ENCODE measurements around the gene IFT172.

DNA sequence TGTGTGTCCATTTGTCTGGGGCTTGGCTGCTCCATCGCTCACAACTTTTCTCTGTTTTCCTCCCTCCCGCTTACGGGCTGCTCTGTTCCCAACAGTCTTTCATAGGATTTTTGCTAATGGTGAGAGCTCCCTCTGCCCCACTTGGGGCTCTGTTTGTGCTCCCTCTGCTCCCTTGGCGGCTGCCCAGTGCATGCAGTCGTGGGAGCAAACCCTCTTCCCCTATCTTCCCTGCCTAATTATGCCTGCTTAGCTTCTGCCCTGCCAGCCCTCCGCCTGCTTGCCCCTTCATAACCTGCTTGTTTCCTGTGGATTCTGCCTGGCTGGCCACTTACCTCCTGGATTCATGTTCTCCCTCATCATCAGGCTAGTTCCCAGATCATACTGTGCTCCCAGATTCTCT lies 53.9 kb downstream of the IFT172 start:
- TF ChIP-seq, protein P1, sequence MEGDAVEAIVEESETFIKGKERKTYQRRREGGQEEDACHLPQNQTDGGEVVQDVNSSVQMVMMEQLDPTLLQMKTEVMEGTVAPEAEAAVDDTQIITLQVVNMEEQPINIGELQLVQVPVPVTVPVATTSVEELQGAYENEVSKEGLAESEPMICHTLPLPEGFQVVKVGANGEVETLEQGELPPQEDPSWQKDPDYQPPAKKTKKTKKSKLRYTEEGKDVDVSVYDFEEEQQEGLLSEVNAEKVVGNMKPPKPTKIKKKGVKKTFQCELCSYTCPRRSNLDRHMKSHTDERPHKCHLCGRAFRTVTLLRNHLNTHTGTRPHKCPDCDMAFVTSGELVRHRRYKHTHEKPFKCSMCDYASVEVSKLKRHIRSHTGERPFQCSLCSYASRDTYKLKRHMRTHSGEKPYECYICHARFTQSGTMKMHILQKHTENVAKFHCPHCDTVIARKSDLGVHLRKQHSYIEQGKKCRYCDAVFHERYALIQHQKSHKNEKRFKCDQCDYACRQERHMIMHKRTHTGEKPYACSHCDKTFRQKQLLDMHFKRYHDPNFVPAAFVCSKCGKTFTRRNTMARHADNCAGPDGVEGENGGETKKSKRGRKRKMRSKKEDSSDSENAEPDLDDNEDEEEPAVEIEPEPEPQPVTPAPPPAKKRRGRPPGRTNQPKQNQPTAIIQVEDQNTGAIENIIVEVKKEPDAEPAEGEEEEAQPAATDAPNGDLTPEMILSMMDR (conservative IDR thresholded peaks at IDR 0.05), result no peak
- TF ChIP-seq EZH2 (IDR thresholded peaks at IDR 0.05; ENCODE audit: low read depth), result no peak

Data from PC-9 (cell line).